GM18873 (cell line): Measurements from ENCODE around the gene EIF2S1.
"Not testable (repeated sequence)": the region's sequence is repeated elsewhere in the genome, so short reads cannot be mapped to it uniquely, and the experiment has no call there.

ENCODE experiments used
- ATAC-seq: cut with Tn5 transposase; IDR thresholded peaks from one replicate; pipeline ENCODE4 v1.9.1; 2021; ENCODE audit warnings: mild to moderate bottlenecking, moderate library complexity, moderate number of reproducible peaks; ENCODE audit not compliant: unreplicated experiment, low FRiP score

Gene EIF2S1

DNA sequence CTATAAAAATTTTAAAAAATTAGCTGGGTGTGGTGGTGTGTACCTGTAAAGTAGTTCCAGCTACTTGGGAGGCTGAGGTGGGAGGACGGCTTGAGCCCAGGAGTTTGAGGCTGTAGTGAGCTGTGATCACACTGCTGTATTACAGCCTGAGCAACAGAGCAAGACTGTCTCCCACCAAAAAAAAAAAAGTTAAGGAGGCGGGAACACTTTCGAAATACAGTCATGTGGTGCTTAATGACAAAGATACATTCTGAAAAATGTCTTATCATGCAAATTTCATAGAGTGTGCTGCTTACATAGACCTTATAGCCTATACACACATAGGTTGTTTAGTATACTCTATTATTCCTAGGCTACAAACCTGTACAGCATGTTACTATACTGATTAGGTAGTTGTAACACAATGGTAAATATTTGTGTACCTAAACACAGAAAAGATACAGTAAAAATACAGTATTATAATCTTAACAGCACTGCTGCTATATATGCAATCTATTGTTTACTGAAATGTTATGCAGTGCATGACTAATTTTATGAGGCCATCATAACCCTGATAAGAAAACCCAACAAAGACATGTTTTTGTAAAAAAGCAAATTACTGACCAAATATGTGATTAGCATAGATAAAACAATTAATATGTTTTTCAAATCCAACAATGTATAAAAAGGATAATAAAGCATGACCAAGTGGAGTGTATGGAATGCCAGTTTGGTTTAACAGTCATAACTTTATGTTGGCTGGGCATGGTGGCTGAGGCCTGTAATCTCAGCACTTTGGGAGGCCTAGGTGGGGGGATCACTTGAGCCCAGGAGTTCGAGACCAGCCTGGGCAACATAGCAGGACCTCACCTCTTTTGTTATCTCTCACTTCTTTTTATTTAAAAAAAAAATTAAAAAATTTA is 11.4 kb downstream of the EIF2S1 start:
- no peak for ATAC-seq

GRCh38 chr14:67372833-67373232 is 12.7 kb downstream of the EIF2S1 start:
- ATAC-seq, result no peak

GRCh38 chr14:67373347-67373746 is 13.2 kb downstream of the EIF2S1 start:
- no peak for ATAC-seq

- no peak for ATAC-seq
Observed at GRCh38 chr14:67377916-67378315, 17.8 kb downstream of the EIF2S1 start.

GRCh38 chr14:67385120-67385519 is 25.0 kb downstream of the EIF2S1 start:
- no peak for ATAC-seq

- no peak for ATAC-seq
Observed at GRCh38 chr14:67385618-67386017, 25.5 kb downstream of the EIF2S1 start.

DNA sequence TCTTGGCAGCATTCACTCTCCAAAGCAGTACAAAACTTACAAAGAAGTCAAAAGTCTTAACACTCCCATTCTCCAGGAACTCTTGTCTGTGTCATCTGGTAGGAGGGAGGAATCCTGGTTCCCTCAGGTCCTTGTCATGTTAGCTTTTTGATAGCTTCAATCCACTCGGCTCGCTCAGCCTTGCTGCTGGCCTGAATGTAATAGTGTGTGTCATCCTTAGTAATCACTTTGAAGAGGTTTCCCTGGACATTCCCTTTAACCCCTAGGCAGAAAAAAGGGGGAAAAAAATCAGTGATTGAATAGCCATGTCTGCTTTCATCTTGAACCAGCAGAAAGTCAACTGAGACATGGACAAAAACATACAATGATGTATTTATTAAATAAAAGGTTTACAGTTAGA is 27.1 kb downstream of the EIF2S1 start:
- ATAC-seq, result no peak

GRCh38 chr14:67389275-67389674 is 29.1 kb downstream of the EIF2S1 start:
- ATAC-seq, result no peak

GRCh38 chr14:67389811-67390534 is 29.8 kb downstream of the EIF2S1 start:
- no peak for ATAC-seq

DNA sequence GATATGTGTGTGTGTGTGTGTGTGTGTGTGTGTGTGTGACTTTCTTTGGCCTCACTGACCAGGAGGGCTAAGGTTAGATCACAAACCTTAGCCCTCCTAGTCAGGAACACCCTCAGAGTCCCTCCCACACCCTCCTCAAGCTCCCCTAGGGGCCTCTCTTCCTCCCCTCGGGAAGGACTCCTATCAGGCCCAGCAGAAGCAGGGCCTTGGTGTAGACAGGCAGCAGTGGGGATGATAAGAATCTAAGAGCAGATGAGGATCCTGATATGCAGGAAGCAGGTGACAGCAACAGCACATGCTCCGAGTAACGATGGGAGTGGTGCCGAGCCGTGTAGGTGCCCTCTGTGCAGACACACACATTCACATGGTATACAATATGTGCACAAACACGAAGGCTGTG is 31.1 kb downstream of the EIF2S1 start:
- ATAC-seq, result no peak

GRCh38 chr14:67392123-67392522 is 32.0 kb downstream of the EIF2S1 start:
- no peak for ATAC-seq

- no peak for ATAC-seq
Observed at GRCh38 chr14:67392800-67393199, 32.7 kb downstream of the EIF2S1 start.

DNA sequence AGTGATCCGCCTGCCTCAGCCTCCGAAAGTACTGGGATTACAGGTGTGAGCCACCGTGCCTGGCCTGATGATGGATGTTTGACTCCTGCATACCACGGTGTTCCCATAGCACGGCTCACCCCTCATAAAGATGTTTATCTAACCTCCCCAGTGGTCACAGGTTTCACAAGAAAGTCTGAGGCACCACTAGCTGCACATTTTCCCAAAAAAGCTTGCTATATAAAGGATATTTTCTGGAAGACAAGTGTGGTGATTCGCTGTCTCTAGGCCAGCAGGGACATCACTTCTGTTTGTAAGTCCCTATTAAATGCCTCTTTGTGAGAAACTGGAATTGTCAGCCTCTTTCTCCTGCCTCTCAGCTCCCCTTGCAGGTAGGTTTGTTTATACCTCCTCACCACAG is 33.6 kb downstream of the EIF2S1 start:
- no peak for ATAC-seq

GRCh38 chr14:67395086-67395875 is 35.2 kb downstream of the EIF2S1 start:
- ATAC-seq, result no peak

DNA sequence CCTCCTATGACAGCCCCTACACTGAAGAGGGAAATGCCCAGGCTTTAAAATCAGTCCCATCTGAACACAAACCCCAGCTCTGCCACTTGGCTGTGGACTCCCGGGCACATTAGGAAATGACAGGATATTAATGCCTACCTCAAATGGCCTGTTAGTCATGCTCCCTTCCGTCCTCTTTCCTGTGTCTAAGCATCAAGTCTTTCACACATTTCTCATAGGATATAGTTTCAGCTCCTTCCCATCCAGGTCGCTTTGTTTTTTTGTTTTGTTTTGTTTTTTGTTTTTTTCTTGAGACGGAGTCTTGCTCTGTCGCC is 35.7 kb downstream of the EIF2S1 start:
- ATAC-seq, result no peak

DNA sequence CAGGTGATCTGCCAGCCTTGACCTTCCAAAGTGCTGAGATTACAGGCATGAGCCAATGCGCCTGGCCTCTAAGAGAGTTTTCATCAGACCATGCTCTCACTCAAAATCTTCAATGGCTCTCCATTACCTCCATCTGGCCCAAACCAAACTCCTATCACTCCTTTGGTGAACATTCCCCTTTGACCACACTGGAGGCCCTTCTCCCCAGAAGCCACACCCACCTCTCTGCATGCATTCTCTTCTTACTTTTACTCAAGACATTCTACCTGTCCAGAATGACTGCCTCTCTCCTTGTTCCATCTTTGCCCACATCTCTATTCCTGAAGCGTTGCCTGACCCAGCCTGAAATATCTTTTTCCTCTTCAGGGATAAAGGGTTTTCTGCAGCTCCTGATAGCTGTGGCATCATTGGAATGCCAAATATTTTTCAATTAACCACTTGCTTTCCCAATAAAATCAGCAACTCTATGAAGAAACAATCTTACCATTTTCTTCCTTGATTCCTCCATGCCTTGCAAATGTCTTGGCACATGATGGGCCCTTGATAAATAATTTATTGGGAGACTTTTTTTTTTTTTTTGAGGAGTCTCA is 36.3 kb downstream of the EIF2S1 start:
- ATAC-seq, result no peak

DNA sequence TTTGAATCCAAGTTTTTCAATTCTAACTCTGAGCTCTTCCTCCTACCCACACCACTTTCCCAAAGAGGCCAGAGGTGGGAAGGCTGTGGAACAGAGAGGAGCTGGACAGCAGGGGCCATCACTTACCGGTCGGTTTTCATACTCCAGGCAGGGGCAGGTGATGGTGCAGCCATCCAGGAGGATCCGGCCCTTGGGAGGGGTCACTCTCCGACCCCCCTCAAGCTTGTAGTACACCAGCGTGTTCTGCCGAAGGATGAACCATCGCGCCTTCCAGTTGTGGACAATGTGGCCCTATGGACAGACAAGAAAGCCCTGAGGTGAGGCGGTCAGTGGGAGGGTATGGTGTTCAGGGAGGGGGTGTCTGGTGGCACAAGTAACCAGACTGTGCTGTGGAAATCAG is 37.4 kb downstream of the EIF2S1 start:
- ATAC-seq, result no peak

DNA sequence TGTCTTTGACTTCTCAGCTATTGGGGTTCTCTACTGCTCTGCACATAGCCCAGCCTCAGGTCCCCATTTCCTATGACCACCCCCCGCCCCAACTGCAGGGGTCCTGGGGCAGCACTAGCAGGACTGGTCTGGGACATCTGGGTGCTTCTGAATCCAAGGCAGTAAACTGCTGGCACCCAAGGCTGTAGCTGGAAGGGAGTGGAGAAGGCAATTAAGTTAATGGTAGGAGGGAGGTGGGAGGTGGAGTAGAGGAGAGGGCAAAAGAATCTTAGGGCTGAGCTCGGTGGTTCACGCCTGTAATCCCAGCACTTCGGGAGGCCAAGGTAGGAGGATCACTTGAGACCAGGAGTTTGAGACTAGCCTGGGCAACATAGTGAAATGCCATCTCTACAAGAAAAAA is 40.3 kb downstream of the EIF2S1 start:
- ATAC-seq, result no peak

DNA sequence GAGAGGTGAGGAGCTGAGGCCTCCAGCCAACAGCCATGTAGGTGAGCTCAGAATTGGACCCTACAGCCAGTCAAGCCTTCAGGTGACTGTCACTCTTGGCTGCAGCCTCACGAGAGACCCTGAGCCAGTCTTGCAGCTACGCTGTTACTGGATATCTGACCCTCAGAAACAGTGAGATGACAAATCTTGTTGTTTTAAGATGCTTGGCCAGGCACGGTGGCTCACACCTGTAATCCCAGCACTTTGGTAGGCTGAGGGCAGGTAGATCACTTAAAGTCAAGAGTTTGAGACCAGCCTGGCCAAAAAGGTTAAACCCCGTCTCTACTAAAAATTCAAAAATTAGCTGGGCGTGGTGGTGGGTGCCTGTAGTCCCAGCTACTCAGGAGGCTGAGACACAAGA is 45.6 kb downstream of the EIF2S1 start:
- ATAC-seq, result no peak

- not testable (repeated sequence) for ATAC-seq
Observed at GRCh38 chr14:67408122-67408801, 48.1 kb downstream of the EIF2S1 start.
